Measurements from ENCODE around the gene ZFHX3. TPM values are rescaled to one million over a fixed set of nuclear protein-coding genes. Genes with fewer than 3 reads are reported as not detected.

ZFHX3 gene
- total and polyA plus RNA-seq, 2 donors (not counting 1 experiment from before 2014, with no cell fraction given) = 0.54 to 6.6 TPM

DNA sequence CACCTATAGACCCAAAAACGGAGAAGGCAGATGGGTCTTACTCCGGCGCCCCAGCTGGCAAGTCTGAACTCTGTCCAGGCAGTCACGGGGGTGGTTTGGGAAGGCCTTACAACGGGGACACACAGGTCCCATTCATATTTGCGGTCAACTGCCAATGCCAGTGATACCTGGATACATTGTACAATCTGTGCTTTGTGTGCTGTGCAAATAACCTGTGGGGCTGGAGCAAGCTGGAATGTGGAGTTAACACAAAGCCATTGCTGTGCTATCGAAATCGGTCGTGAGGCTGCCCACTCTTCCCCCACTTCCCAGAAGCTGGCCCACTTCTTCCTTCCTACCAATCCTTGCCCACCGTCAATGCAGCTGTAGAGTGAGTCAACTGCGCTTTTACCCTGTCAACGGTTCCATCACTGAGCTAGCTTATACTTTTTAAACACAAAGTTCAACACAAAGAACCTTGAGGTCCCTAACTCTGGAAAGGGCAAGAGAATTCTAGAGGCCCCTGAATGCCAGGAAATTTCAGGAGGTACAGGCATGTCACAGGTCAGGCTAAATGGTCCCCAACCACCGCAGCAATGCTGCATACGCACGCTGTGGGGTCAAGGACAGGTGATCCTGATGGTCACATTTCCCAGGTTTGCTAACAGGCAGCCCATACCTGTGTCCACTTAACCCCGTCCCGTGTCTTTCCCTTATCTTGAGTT is 122.8 kb downstream of the ZFHX3 start:
- Histone ChIP-seq H3K36me3 (replicated peaks in 1 of 2; ENCODE audit: control extremely low read depth in 1 of 2, control insufficient read depth in 1 of 2, extremely low read depth in 1 of 2, insufficient read depth in 2 of 2, low read length in 1 of 2) (no peaks in the 10 kb centered on the region), H3K9me3 (ENCODE audit: control extremely low read depth in 1 of 3, control insufficient read depth in 2 of 3, insufficient read depth in 1 of 3, low read length in 2 of 3) (no peaks in the 10 kb centered on the region), H3K9ac (ENCODE audit: low read length) (no peak overlapping the region), H4K20me1 (ENCODE audit: control insufficient read depth, insufficient read depth, low read length, poor library complexity, severe bottlenecking) (no peaks in the 10 kb centered on the region), H3K4me2 (replicated peaks; ENCODE audit: low read depth, low read length, poor library complexity, severe bottlenecking) (no peak overlapping the region), H3K4me3 (ENCODE audit: control extremely low read depth in 1 of 5, extremely low read depth in 1 of 5, insufficient read depth in 1 of 5, low read depth in 2 of 5, low read length in 4 of 5) (no peak overlapping the region), H3K27ac (ENCODE audit: low read length in 2 of 2) (no peak overlapping the region), H3K79me2 (ENCODE audit: control insufficient read depth, insufficient read depth, low read length) (no peaks in the 10 kb centered on the region), H2AFZ (ENCODE audit: insufficient read depth, low read depth, low read length, poor library complexity, severe bottlenecking) (no peak overlapping the region), H3K4me1 (ENCODE audit: control insufficient read depth in 2 of 2, insufficient read depth in 2 of 2, low read length in 2 of 2) (no peaks in the 10 kb centered on the region), H3K27me3 (replicated peaks in 1 of 4; ENCODE audit: control extremely low read depth in 1 of 4, control insufficient read depth in 3 of 4, insufficient read depth in 4 of 4, low read length in 3 of 4) (no peaks in the 10 kb centered on the region)
- ATAC-seq (ENCODE audit: low read depth) (no peak), DNase-seq (no peak)
- Mint-ChIP-seq H3K27me3 (no peaks in the 10 kb centered on the region), H3K4me3 (no peak overlapping the region), H3K27ac (no peak overlapping the region), H3K9me3 (ENCODE audit: insufficient read depth) (no peaks in the 10 kb centered on the region), H3K4me1 (no peaks in the 10 kb centered on the region)
- CTCF ChIA-PET = no interaction called here
- POLR2A ChIA-PET = no interaction called here
- TF ChIP-seq, protein P1, sequence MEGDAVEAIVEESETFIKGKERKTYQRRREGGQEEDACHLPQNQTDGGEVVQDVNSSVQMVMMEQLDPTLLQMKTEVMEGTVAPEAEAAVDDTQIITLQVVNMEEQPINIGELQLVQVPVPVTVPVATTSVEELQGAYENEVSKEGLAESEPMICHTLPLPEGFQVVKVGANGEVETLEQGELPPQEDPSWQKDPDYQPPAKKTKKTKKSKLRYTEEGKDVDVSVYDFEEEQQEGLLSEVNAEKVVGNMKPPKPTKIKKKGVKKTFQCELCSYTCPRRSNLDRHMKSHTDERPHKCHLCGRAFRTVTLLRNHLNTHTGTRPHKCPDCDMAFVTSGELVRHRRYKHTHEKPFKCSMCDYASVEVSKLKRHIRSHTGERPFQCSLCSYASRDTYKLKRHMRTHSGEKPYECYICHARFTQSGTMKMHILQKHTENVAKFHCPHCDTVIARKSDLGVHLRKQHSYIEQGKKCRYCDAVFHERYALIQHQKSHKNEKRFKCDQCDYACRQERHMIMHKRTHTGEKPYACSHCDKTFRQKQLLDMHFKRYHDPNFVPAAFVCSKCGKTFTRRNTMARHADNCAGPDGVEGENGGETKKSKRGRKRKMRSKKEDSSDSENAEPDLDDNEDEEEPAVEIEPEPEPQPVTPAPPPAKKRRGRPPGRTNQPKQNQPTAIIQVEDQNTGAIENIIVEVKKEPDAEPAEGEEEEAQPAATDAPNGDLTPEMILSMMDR (IDR thresholded peaks at IDR 0.05) = no peak
- TF ChIP-seq EZH2 (IDR thresholded peaks at IDR 0.05; ENCODE audit: borderline replicate concordance, insufficient read depth, low read depth, low read length, poor library complexity, severe bottlenecking) = no peak
- intact Hi-C loops (cut with micrococcal nuclease) = no loop called here
- 93% methylated on average over 15 of the region's 17 CpGs for WGBS (ENCODE audit: insufficient coverage)

GRCh38 chr16:72924537-72924926 is 123.4 kb downstream of the ZFHX3 start:
- DNase-seq = no peak
- H3K27me3 ChIP-seq (replicated peaks in 1 of 4; ENCODE audit: control extremely low read depth in 1 of 4, control insufficient read depth in 3 of 4, insufficient read depth in 4 of 4, low read length in 3 of 4) = no peaks in the 10 kb centered on the region
- H3K4me2 ChIP-seq (replicated peaks; ENCODE audit: low read depth, low read length, poor library complexity, severe bottlenecking) = no peak overlapping the region
- intact Hi-C loops (cut with micrococcal nuclease) = no loop called here
- no peak overlapping the region for H3K4me3 ChIP-seq (ENCODE audit: control extremely low read depth in 1 of 5, extremely low read depth in 1 of 5, insufficient read depth in 1 of 5, low read depth in 2 of 5, low read length in 4 of 5)
- Mint-ChIP-seq H3K9me3 (ENCODE audit: insufficient read depth) (no peaks in the 10 kb centered on the region), H3K4me3 (no peak overlapping the region), H3K27me3 (no peaks in the 10 kb centered on the region), H3K4me1 (no peaks in the 10 kb centered on the region), H3K27ac (no peak overlapping the region)
- no peak for ATAC-seq (ENCODE audit: low read depth)
- H3K79me2 ChIP-seq (ENCODE audit: control insufficient read depth, insufficient read depth, low read length) = no peaks in the 10 kb centered on the region
- H3K4me1 ChIP-seq (ENCODE audit: control insufficient read depth in 2 of 2, insufficient read depth in 2 of 2, low read length in 2 of 2) = no peaks in the 10 kb centered on the region
- H4K20me1 ChIP-seq (ENCODE audit: control insufficient read depth, insufficient read depth, low read length, poor library complexity, severe bottlenecking) = no peaks in the 10 kb centered on the region
- POLR2A ChIA-PET = no interaction called here
- WGBS (ENCODE audit: insufficient coverage) = 92% methylated on average over 8 of the region's 9 CpGs
- H3K27ac ChIP-seq (ENCODE audit: low read length in 2 of 2) = no peak overlapping the region
- no peaks in the 10 kb centered on the region for H3K36me3 ChIP-seq (replicated peaks in 1 of 2; ENCODE audit: control extremely low read depth in 1 of 2, control insufficient read depth in 1 of 2, extremely low read depth in 1 of 2, insufficient read depth in 2 of 2, low read length in 1 of 2)
- CTCF ChIA-PET = no interaction called here
- no peaks in the 10 kb centered on the region for H3K9me3 ChIP-seq (ENCODE audit: control extremely low read depth in 1 of 3, control insufficient read depth in 2 of 3, insufficient read depth in 1 of 3, low read length in 2 of 3)
- no peak for TF ChIP-seq EZH2 (IDR thresholded peaks at IDR 0.05; ENCODE audit: borderline replicate concordance, insufficient read depth, low read depth, low read length, poor library complexity, severe bottlenecking)
- TF ChIP-seq, protein P1 (IDR thresholded peaks at IDR 0.05) = no peak
- no peak overlapping the region for H2AFZ ChIP-seq (ENCODE audit: insufficient read depth, low read depth, low read length, poor library complexity, severe bottlenecking)
- no peak overlapping the region for H3K9ac ChIP-seq (ENCODE audit: low read length)

All from B cell (primary cell).